Measurements from ENCODE around the gene PRPF38B. TPM values are rescaled to one million over a fixed set of nuclear protein-coding genes. Genes with fewer than 3 reads are reported as not detected.
A peak's percentile ranks its signal among the peaks of the same experiment; 100 is the strongest.

PRPF38B gene
- total and polyA plus RNA-seq, 9 of the 15 experiments (the other 6 are each of a cell fraction or from before 2014, with no cell fraction given) = 25.3 to 85.5 (median 66.4) TPM

- TF ChIP-seq, protein P1, sequence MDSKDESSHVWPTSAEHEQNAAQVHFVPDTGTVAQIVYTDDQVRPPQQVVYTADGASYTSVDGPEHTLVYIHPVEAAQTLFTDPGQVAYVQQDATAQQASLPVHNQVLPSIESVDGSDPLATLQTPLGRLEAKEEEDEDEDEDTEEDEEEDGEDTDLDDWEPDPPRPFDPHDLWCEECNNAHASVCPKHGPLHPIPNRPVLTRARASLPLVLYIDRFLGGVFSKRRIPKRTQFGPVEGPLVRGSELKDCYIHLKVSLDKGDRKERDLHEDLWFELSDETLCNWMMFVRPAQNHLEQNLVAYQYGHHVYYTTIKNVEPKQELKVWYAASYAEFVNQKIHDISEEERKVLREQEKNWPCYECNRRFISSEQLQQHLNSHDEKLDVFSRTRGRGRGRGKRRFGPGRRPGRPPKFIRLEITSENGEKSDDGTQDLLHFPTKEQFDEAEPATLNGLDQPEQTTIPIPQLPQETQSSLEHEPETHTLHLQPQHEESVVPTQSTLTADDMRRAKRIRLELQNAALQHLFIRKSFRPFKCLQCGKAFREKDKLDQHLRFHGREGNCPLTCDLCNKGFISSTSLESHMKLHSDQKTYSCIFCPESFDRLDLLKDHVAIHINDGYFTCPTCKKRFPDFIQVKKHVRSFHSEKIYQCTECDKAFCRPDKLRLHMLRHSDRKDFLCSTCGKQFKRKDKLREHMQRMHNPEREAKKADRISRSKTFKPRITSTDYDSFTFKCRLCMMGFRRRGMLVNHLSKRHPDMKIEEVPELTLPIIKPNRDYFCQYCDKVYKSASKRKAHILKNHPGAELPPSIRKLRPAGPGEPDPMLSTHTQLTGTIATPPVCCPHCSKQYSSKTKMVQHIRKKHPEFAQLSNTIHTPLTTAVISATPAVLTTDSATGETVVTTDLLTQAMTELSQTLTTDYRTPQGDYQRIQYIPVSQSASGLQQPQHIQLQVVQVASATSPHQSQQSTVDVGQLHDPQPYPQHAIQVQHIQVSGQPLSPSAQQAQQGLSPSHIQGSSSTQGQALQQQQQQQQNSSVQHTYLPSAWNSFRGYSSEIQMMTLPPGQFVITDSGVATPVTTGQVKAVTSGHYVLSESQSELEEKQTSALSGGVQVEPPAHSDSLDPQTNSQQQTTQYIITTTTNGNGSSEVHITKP (IDR thresholded peaks at IDR 0.05; ENCODE audit: partially characterized antibody) = no peak
- no peak for TF ChIP-seq CEBPG (CRISPR knock-in tag; IDR thresholded peaks at IDR 0.05)
- peak in 1 of 2 experiments; percentile 62; a peak in 2 of 4 replicates for TF ChIP-seq CEBPG (tag; conservative IDR thresholded peaks at IDR 0.05 in 1 of 2, IDR thresholded peaks at IDR 0.05 in 1 of 2)
- peak; percentile 59; the same call in 1 of the 2 replicates for TF ChIP-seq FOSL1 (tag; conservative IDR thresholded peaks at IDR 0.05)
- TF ChIP-seq, protein P2, sequence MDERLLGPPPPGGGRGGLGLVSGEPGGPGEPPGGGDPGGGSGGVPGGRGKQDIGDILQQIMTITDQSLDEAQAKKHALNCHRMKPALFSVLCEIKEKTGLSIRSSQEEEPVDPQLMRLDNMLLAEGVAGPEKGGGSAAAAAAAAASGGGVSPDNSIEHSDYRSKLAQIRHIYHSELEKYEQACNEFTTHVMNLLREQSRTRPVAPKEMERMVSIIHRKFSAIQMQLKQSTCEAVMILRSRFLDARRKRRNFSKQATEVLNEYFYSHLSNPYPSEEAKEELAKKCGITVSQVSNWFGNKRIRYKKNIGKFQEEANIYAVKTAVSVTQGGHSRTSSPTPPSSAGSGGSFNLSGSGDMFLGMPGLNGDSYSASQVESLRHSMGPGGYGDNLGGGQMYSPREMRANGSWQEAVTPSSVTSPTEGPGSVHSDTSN (CRISPR knock-in tag; IDR thresholded peaks at IDR 0.05; ENCODE audit: low read depth) = no peak
- TF ChIP-seq, protein P2 (tag; conservative IDR thresholded peaks at IDR 0.05; ENCODE audit: low read depth) = peak; percentile 39; the same call in 1 of the 2 replicates
- TF ChIP-seq HNRNPK (IDR thresholded peaks at IDR 0.05; ENCODE audit: low read depth, low read length, poor library complexity, severe bottlenecking) = no peak
- TF ChIP-seq CEBPB (tag; IDR thresholded peaks at IDR 0.05) = peak; percentile 68
- no peak for TF ChIP-seq PRMT5 (CRISPR knock-in tag; IDR thresholded peaks at IDR 0.05)
- no peak for TF ChIP-seq RFX5 (IDR thresholded peaks at IDR 0.05; ENCODE audit: low read depth, low read length)
- TF ChIP-seq YY1 (IDR thresholded peaks at IDR 0.05; ENCODE audit: borderline replicate concordance in 1 of 3, control insufficient read depth in 1 of 3, extremely low read depth in 1 of 3, insufficient read depth in 3 of 3, insufficient read length in 1 of 3, insufficient replicate concordance in 2 of 3, low read depth in 1 of 3, low read length in 2 of 3) = no peak
- no peak for TF ChIP-seq NBN (IDR thresholded peaks at IDR 0.05; ENCODE audit: low read depth)
- TF ChIP-seq, protein P3, sequence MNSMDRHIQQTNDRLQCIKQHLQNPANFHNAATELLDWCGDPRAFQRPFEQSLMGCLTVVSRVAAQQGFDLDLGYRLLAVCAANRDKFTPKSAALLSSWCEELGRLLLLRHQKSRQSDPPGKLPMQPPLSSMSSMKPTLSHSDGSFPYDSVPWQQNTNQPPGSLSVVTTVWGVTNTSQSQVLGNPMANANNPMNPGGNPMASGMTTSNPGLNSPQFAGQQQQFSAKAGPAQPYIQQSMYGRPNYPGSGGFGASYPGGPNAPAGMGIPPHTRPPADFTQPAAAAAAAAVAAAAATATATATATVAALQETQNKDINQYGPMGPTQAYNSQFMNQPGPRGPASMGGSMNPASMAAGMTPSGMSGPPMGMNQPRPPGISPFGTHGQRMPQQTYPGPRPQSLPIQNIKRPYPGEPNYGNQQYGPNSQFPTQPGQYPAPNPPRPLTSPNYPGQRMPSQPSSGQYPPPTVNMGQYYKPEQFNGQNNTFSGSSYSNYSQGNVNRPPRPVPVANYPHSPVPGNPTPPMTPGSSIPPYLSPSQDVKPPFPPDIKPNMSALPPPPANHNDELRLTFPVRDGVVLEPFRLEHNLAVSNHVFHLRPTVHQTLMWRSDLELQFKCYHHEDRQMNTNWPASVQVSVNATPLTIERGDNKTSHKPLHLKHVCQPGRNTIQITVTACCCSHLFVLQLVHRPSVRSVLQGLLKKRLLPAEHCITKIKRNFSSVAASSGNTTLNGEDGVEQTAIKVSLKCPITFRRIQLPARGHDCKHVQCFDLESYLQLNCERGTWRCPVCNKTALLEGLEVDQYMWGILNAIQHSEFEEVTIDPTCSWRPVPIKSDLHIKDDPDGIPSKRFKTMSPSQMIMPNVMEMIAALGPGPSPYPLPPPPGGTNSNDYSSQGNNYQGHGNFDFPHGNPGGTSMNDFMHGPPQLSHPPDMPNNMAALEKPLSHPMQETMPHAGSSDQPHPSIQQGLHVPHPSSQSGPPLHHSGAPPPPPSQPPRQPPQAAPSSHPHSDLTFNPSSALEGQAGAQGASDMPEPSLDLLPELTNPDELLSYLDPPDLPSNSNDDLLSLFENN (IDR thresholded peaks at IDR 0.05; ENCODE audit: low read depth in 2 of 2, low read length in 2 of 2) = no peak
- TF ChIP-seq ZNF75A (CRISPR knock-in tag; IDR thresholded peaks at IDR 0.05) = no peak
- peak; percentile 40; the same call in 1 of the 2 replicates for TF ChIP-seq NFE2 (IDR thresholded peaks at IDR 0.05; ENCODE audit: low read depth)
- TF ChIP-seq SOX6 (IDR thresholded peaks at IDR 0.05) = peak; percentile 84
Measured at GRCh38 chr1:108747898-108748297, 55.8 kb downstream of the PRPF38B start (continued).

All from K562 (cell line).